Right lobe of liver (tissue), 4 donors: ENCODE measurements around the gene RGS6.

Experiments used
- CTCF ChIP-seq, 4 donors: fragments of 200-600 bp in 3 of 4; fragments of 450-650 bp in 1 of 4; IDR thresholded peaks; one replicate each; pipeline versions ENCODE4 v1.5.1 to v1.8.0; 2016 to 2022; ENCODE audit warnings: antibody characterized with exemption in 4 of 4, mild to moderate bottlenecking in 2 of 4
- POLR2A ChIP-seq: fragments of 450-650 bp; IDR thresholded peaks from one replicate; pipeline ENCODE4 v1.6.1; 2017; ENCODE audit warnings: antibody characterized with exemption, mild to moderate bottlenecking
- donor health status: DM: no; HTN: no; CAD: no.
- donor health status: DM: no; HTN: no; CAD: no.
- donor health status: DM: no; HTN: yes; CAD: no.

- no peak for TF ChIP-seq CTCF (IDR thresholded peaks at IDR 0.05)
- TF ChIP-seq POLR2A = no peak
Observed at GRCh38 chr14:72305561-72305960, 373.3 kb downstream of the RGS6 start.
